Retinal pigment epithelial cell (primary cell): ENCODE data around the gene DNER.

ENCODE experiments used
- DNase-seq: peaks from one replicate; pipeline ENCODE4 v3.0.0-alpha.2; 2010; ENCODE audit warnings: low read depth
- H3K4me3 ChIP-seq: 2 replicates; pipeline ENCODE4 v1.5.1; 2011; ENCODE audit warnings: mild to moderate bottlenecking, low read length, control low read depth, moderate library complexity
- TF ChIP-seq, protein P1 (sequence below): conservative IDR thresholded peaks from 2 replicates; pipeline ENCODE4 v1.5.1; 2011; ENCODE audit warnings: low read depth, low read length, control low read depth, inconsistent platforms

Gene DNER

GRCh38 chr2:229691631-229692030 lies 22.7 kb downstream of the DNER start:
- no peak overlapping the region for H3K4me3 ChIP-seq
- no peak for DNase-seq
- TF ChIP-seq, protein P1, sequence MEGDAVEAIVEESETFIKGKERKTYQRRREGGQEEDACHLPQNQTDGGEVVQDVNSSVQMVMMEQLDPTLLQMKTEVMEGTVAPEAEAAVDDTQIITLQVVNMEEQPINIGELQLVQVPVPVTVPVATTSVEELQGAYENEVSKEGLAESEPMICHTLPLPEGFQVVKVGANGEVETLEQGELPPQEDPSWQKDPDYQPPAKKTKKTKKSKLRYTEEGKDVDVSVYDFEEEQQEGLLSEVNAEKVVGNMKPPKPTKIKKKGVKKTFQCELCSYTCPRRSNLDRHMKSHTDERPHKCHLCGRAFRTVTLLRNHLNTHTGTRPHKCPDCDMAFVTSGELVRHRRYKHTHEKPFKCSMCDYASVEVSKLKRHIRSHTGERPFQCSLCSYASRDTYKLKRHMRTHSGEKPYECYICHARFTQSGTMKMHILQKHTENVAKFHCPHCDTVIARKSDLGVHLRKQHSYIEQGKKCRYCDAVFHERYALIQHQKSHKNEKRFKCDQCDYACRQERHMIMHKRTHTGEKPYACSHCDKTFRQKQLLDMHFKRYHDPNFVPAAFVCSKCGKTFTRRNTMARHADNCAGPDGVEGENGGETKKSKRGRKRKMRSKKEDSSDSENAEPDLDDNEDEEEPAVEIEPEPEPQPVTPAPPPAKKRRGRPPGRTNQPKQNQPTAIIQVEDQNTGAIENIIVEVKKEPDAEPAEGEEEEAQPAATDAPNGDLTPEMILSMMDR, result no peak

GRCh38 chr2:229689307-229689839 lies 25.0 kb downstream of the DNER start:
- DNase-seq, result no peak
- TF ChIP-seq, protein P1, result no peak
- H3K4me3 ChIP-seq, result no peak overlapping the region

GRCh38 chr2:229688141-229688540 lies 26.2 kb downstream of the DNER start:
- TF ChIP-seq, protein P1, result no peak
- H3K4me3 ChIP-seq, result no peak overlapping the region
- no peak for DNase-seq

- H3K4me3 ChIP-seq, result no peak overlapping the region
- TF ChIP-seq, protein P1, result no peak
- no peak for DNase-seq
Observed at GRCh38 chr2:229686122-229686919, 28.0 kb downstream of the DNER start.

DNA sequence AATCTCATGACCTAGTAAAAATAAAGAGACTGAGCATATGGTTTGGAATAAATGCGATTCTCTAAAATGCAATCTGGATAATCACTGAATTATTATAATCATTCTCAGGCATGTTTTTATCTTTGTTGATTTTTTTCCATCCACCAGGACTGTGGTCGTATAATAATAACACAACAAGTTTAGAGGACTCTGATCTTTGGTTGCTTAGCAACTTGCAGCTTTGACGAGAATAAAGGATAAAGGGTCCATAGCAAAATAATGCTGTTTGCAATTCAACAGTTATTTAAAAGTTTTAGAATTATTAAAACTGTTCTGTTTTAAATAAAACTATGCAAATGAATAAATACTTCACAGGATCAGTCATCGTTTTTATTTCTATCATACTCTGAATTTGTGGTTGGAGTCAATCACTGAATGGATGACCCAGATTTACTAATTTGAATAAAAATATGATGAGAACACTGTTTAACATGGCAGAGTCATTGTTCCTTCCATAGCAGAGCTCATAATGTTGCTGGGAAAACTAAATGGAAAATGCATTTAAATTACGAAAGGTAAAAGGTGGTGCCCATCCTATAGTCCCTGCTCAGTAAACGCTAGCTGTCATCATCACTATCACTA lies 29.3 kb downstream of the DNER start:
- no peak overlapping the region for H3K4me3 ChIP-seq
- TF ChIP-seq, protein P1, result no peak
- no peak for DNase-seq

- DNase-seq, result no peak
Observed at GRCh38 chr2:229679393-229680125, 34.8 kb downstream of the DNER start.

More at GRCh38 chr2:229679393-229680125, 34.8 kb downstream of the DNER start:
- H3K4me3 ChIP-seq, result no peak overlapping the region
- TF ChIP-seq, protein P1, result no peak
